Sigmoid colon (tissue), 4 donors: Measurements from ENCODE around the gene LZTS3.

Experiments used
- CTCF ChIP-seq, 4 experiments: fragments of 450-650 bp in 3 of 4; fragments of 200-600 bp in 1 of 4; IDR thresholded peaks; one replicate each; pipeline ENCODE4 v1.5.1; 2016 to 2019; ENCODE audit warnings: antibody characterized with exemption in 4 of 4, mild to moderate bottlenecking in 3 of 4, moderate library complexity in 2 of 4
- EP300 ChIP-seq, 4 donors: sonication (generic); formaldehyde crosslinking; IDR thresholded peaks; one replicate each; pipeline ENCODE4 v1.6.1; 2017; ENCODE audit warnings: antibody characterized with exemption in 4 of 4
- POLR2A ChIP-seq, 2 donors: fragments of 450-650 bp; IDR thresholded peaks; one replicate each; pipeline ENCODE4 v1.6.1; 2016; ENCODE audit warnings: antibody characterized with exemption in 2 of 2, mild to moderate bottlenecking in 2 of 2, moderate library complexity in 2 of 2

- TF ChIP-seq POLR2A (IDR thresholded peaks at IDR 0.05) (no peak), EP300 (IDR thresholded peaks at IDR 0.05) (no peak), CTCF (IDR thresholded peaks at IDR 0.05) (no peak)
These were observed 10.0 kb downstream of the LZTS3 start for GRCh38 chr20:3163099-3164042.
